Urothelium cell line (cell line): ENCODE measurements around the gene FNDC3B.

Source experiments
- DNase-seq: peaks from one replicate; pipeline ENCODE4 v3.0.0; 2011; ENCODE audit warnings: low spot score, mixed read lengths
- FAIRE-seq: peaks from 2 replicates; lab custom pipeline; 2011; peaks lifted over from hg19 to GRCh38; lab: Jason Lieb, UNC

The FNDC3B gene

GRCh38 chr3:172407872-172408271 lies 368.5 kb downstream of the FNDC3B start:
- DNase-seq, result no peak
- no peak for FAIRE-seq

GRCh38 chr3:172410702-172411477 lies 371.5 kb downstream of the FNDC3B start:
- no peak for FAIRE-seq

GRCh38 chr3:172411478-172411947 lies 372.1 kb downstream of the FNDC3B start:
- FAIRE-seq (no peak), DNase-seq (no peak)

More at GRCh38 chr3:172410702-172411477, 371.5 kb downstream of the FNDC3B start:
- no peak for DNase-seq

GRCh38 chr3:172415323-172415722 lies 375.9 kb downstream of the FNDC3B start:
- no peak for FAIRE-seq
- DNase-seq, result no peak

GRCh38 chr3:172437713-172438112 lies 398.3 kb downstream of the FNDC3B start:
- DNase-seq, result no peak
- no peak for FAIRE-seq

GRCh38 chr3:172438186-172438585 lies 398.8 kb downstream of the FNDC3B start:
- no peak for DNase-seq
- FAIRE-seq, result no peak

GRCh38 chr3:172441581-172441980 lies 402.2 kb downstream of the FNDC3B start:
- FAIRE-seq, result no peak
- DNase-seq, result no peak

GRCh38 chr3:172442606-172443005 lies 403.2 kb downstream of the FNDC3B start:
- no peak for FAIRE-seq

GRCh38 chr3:172444821-172445220 lies 405.4 kb downstream of the FNDC3B start:
- FAIRE-seq, result no peak
- no peak for DNase-seq

More at GRCh38 chr3:172442606-172443005, 403.2 kb downstream of the FNDC3B start:
- no peak for DNase-seq

GRCh38 chr3:172446198-172446597 lies 406.8 kb downstream of the FNDC3B start:
- no peak for DNase-seq
- FAIRE-seq, result no peak

- no peak for DNase-seq
- no peak for FAIRE-seq
These were observed 408.5 kb downstream of the FNDC3B start, which contains the start of gene GHSR for GRCh38 chr3:172447611-172448579. TSS of gene GHSR (minus strand) at chr3:172448456. CDS start at chr3:172448413, 43 bp downstream.

- DNase-seq, result no peak
- no peak for FAIRE-seq
These were observed 409.5 kb downstream of the FNDC3B start for GRCh38 chr3:172448661-172449465.

- FAIRE-seq (no peak), DNase-seq (peak; percentile 42)
These were observed 410.2 kb downstream of the FNDC3B start for GRCh38 chr3:172449466-172450149.
